GM12878 (cell line): ENCODE results near the gene ADAMTS2. TPM values are rescaled to one million over a fixed set of nuclear protein-coding genes. Genes with fewer than 3 reads are reported as not detected.

Source experiments
- ASH2L ChIP-seq: fragments of 300-600, 200-600 bp; sonication (generic); IDR thresholded peaks from 2 replicates; pipeline ENCODE4 v1.6.1; 2017; ENCODE audit warnings: low read depth, mild to moderate bottlenecking, borderline replicate concordance
- ATF7 ChIP-seq: fragments of 450-650 bp; IDR thresholded peaks from 2 replicates; pipeline ENCODE4 v1.6.1; 2016; ENCODE audit warnings: low read depth, mild to moderate bottlenecking
- CBX3 ChIP-seq: fragments of 200-600 bp; sonication (generic); IDR thresholded peaks from 2 replicates; pipeline ENCODE4 v1.6.1; 2016; ENCODE audit warnings: low read depth, borderline replicate concordance
- DPF2 ChIP-seq: fragments of 450-650 bp; IDR thresholded peaks from 2 replicates; pipeline ENCODE4 v1.6.1; 2017; ENCODE audit warnings: mild to moderate bottlenecking
- FOXK2 ChIP-seq: fragments of 450-650 bp; IDR thresholded peaks from 2 replicates; pipeline ENCODE4 v1.6.1; 2017; ENCODE audit warnings: mild to moderate bottlenecking, moderate library complexity
- GABPA ChIP-seq: IDR thresholded peaks from 2 replicates; pipeline ENCODE4 v1.6.1; 2014; ENCODE audit warnings: antibody characterized with exemption, low read depth, mild to moderate bottlenecking, inconsistent platforms
- HDAC6 ChIP-seq: fragments of 200-600 bp; sonication (generic); IDR thresholded peaks from one replicate; pipeline ENCODE4 v1.8.0; 2017; ENCODE audit warnings: antibody characterized with exemption; ENCODE audit not compliant: unreplicated experiment
- HSF1 ChIP-seq: fragments of 150-350 bp; IDR thresholded peaks from 2 replicates; pipeline ENCODE4 v1.6.1; 2014; ENCODE audit warnings: mild to moderate bottlenecking, low read depth, low read length
- IRF4 ChIP-seq: IDR thresholded peaks from 2 replicates; pipeline ENCODE4 v1.6.1; 2011; ENCODE audit warnings: low read depth, low read length
- NR2F1 ChIP-seq: fragments of 450-650 bp; conservative IDR thresholded peaks from 2 replicates; pipeline ENCODE4 v1.6.1; 2017; ENCODE audit warnings: mild to moderate bottlenecking
- PRDM15 ChIP-seq: fragments of 450-650 bp; formaldehyde crosslinking; IDR thresholded peaks from 2 replicates; pipeline ENCODE4 v1.4.0; 2020; ENCODE audit warnings: mild to moderate bottlenecking, moderate library complexity
- RAD51 ChIP-seq: fragments of 450-650 bp; IDR thresholded peaks from 2 replicates; pipeline ENCODE4 v1.6.1; 2016; ENCODE audit warnings: moderate library complexity, mild to moderate bottlenecking, inconsistent platforms
- SKIL ChIP-seq: fragments of 450-650 bp; IDR thresholded peaks from 2 replicates; pipeline ENCODE4 v1.6.1; 2017; ENCODE audit warnings: mild to moderate bottlenecking, low read depth, inconsistent platforms; ENCODE audit not compliant: poor library complexity, severe bottlenecking
- SMARCA5 ChIP-seq: fragments of 450-650 bp; IDR thresholded peaks from 2 replicates; pipeline ENCODE4 v1.6.1; 2017; ENCODE audit warnings: mild to moderate bottlenecking
- ZNF24 ChIP-seq: fragments of 450-650 bp; IDR thresholded peaks from 2 replicates; pipeline ENCODE4 v1.6.1; 2017; ENCODE audit warnings: antibody characterized with exemption, mild to moderate bottlenecking
- ZNF592 ChIP-seq: fragments of 450-650 bp; IDR thresholded peaks from 2 replicates; pipeline ENCODE4 v1.6.1; 2017; ENCODE audit warnings: mild to moderate bottlenecking, moderate library complexity
- ZSCAN29 ChIP-seq: fragments of 450-650 bp; IDR thresholded peaks from 2 replicates; pipeline ENCODE4 v1.6.1; 2017; ENCODE audit warnings: mild to moderate bottlenecking, moderate library complexity
- polyA plus RNA-seq, 11 experiments: library from polyadenylated mRNA; depleted of rRNA in 4 of 11; unstranded in 6 of 11; stranded (reverse) in 5 of 11; fragments of >200 nt; fragmentation: Nextera tagmentation in 4 of 11; fragmentation: Illumina TruSeq in 1 of 11; extraction: Ambion mirVana in 4 of 11; extraction: Trizol in 1 of 11; gene quantifications; 1 replicate in 1 of 11; 2 replicates in 10 of 11; pipeline versions ENCODE4 v1.2.1 to v1.2.3, GENCODE V29; 2011 to 2016; ENCODE audit warnings: inconsistent platforms in 2 of 11, missing spikeins in 2 of 11, low read depth in 1 of 11
- total RNA-seq, 4 experiments: library from RNA; depleted of rRNA in 3 of 4; stranded (reverse); fragments of >200 nt in 3 of 4; fragmentation: Illumina TruSeq in 1 of 4; extraction: Trizol in 1 of 4; gene quantifications; 2 replicates each; pipeline versions ENCODE4 v1.2.1 to v1.2.3, GENCODE V29; 2013 to 2021

ADAMTS2 gene
- total and polyA plus RNA-seq, 10 of the 15 experiments (the other 5 are each of a cell fraction or from before 2014, with no cell fraction given) = 0.03 to 0.05 TPM; not detected in 8

GRCh38 chr5:179079165-179079987 is 265.9 kb downstream of the ADAMTS2 start (continued):
- TF ChIP-seq SKIL (no peak), ZNF24 (peak; percentile 54; the same call in 1 of the 2 replicates), FOXK2 (no peak), HSF1 (no peak), ATF7 (no peak), PRDM15 (CRISPR knock-in tag) (no peak), ASH2L (no peak), GABPA (no peak), SMARCA5 (no peak), ZNF592 (peak; percentile 95), ZSCAN29 (no peak), HDAC6 (no peak), IRF4 (no peak), CBX3 (no peak), RAD51 (no peak), DPF2 (no peak), NR2F1 (no peak)
